ENCODE results near the gene MAB21L1.

- TF ChIP-seq CTCF (IDR thresholded peaks at IDR 0.05), result no peak
- TF ChIP-seq POLR2AphosphoS5 (IDR thresholded peaks at IDR 0.05; ENCODE audit: low read depth, low read length), result no peak
- no peak for TF ChIP-seq TCF7L2 (IDR thresholded peaks at IDR 0.05; ENCODE audit: low read depth, low read length)
Observed at GRCh38 chr13:35496006-35496405, 19.5 kb upstream of the MAB21L1 start.

Measured in Panc1 (cell line).